Stimulated activated CD4-positive, alpha-beta T cell treated with anti-CD3 and anti-CD28 coated beads, TNF-alpha, amount 100 ng/mL, for 48 hours (primary cell): ENCODE results near the gene SLC25A15.
"Not testable (repeated sequence)": the region's sequence is repeated elsewhere in the genome, so short reads cannot be mapped to it uniquely, and the experiment has no call there.

ENCODE experiments used
- DNase-seq, 3 donors: peaks; one replicate each; pipeline ENCODE4 v3.0.0-alpha.2; 2020; ENCODE audit warnings: low read depth in 3 of 3

SLC25A15 gene

DNA sequence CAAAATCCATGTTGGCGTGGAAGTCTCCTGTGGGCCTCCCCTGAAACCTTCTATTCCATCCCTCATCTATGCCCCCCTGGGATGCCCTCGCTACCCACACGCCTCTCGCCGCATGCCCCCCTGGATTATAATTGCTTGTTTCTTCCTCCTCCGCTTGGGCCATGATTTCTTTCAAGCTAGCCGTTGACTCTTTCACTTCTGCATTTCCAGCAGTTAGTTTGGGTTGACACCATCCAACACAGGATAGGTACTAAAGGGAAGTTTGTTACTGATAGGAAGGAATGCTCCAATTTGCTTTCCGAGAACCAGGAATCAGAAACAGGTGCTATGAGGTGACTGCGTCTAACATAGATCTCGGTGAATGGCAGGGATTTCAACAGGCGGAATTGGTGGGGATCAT is 7.7 kb upstream of the SLC25A15 start:
- DNase-seq, result no peak

- DNase-seq, result not testable (repeated sequence)
Measured at GRCh38 chr13:40782971-40783370, 6.4 kb upstream of the SLC25A15 start.

DNA sequence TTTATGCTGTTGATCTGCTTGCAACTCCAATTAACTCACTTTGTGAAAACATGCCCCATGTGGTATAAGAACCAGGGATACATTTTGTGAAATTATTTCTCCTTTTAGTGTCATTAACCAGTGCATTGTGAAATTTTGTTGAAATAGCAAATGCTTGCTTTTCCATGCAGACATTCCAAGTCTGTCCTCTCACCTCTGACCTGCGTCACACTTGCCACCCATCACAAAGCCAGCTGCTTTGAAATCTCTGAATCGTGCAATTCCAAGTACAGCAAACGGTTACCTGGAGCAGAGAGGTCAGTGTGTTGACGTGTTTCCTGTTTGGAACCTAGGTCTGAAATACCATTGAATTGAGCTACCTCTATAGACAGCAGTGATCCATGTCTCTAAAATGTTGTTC is 4.9 kb upstream of the SLC25A15 start:
- no peak for DNase-seq

DNA sequence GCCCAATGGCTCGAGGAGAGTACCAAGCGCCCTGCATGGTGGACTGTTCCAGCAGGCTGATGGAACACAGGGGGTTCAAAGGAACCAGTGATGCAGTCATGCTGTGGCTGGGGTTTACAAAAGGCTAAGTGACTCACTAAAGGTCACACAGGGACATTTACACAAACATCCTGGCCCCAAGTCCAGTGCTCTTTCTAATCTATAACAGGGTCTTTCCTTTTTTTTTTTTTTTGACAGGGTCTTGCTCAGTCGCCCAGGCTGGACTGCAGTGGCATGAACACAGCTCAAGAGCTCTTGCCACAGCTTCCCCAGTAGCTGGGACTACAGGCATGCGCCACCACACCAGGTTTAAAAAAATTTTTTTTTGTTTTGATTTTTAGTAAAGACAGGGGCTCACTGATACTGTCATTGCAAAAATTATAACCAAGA is 2.8 kb upstream of the SLC25A15 start:
- DNase-seq, result no peak

DNA sequence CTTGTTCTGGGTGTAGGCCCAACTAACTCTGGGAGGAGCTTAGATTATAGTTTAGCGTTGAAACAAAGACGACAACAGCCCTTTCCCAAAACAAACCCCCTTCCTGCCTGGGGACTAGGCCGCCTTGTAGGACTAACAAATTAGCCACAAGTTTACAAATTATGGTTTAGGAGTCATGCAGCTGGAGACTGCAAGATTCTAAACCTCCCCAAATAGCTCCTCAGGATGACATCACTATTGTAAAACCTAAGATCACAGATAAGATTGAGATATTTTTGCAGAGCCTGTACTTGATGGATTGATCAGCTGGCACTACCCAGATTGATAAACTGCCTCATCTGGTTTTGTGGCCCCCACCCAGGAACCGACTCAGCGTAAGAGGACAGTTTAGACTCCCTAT is 2.3 kb upstream of the SLC25A15 start:
- no peak for DNase-seq

GRCh38 chr13:40788540-40789274 is 704 bp upstream of the SLC25A15 start:
- not testable (repeated sequence) for DNase-seq

GRCh38 chr13:40790154-40790616 is 774 bp downstream of the SLC25A15 start:
- no peak for DNase-seq

GRCh38 chr13:40792284-40793051 is 3.1 kb downstream of the SLC25A15 start:
- DNase-seq, result no peak

DNA sequence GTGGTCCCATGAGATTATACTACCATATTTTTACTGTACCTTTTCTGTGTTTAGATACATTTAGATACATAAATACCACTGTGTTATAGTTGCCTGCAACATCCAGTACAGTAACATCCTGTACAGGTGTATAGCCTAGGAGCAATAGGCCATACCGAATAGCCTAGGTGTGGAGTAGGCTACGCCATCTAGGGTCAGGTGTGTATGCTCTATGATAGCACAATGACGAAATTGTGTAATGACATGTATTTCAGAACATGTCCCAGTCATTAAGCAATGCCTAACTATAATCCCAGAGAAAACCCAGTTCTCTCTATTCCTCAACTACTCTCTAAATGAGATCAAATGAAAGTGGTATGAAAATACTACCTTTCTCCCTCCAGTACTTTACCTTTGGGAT is 3.9 kb downstream of the SLC25A15 start:
- DNase-seq, result no peak

- DNase-seq, result no peak
Measured at GRCh38 chr13:40794414-40795368, 5.3 kb downstream of the SLC25A15 start.

- DNase-seq, result no peak
Measured at GRCh38 chr13:40796649-40797048, 7.2 kb downstream of the SLC25A15 start.

DNA sequence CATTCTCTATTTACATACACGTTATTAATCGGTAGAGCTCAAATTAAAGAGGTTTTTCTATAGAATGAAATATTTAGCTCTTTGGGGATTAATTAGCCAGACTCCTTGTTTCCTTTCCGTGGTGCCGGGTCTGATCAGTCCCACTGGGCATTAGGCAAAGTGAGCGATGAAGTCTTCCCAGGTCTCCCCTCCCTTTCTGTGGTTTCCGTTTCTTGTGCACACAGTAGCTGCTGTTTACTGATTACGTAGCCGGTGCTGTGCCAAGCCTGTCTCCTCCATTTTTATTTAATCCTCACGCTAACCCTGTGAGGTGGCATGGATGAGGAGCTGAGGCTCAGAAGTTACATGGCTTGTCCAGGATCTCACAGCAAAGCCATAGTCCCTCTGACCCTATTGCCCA is 9.0 kb downstream of the SLC25A15 start:
- no peak for DNase-seq

GRCh38 chr13:40799508-40799907 is 10.1 kb downstream of the SLC25A15 start:
- DNase-seq, result no peak

DNA sequence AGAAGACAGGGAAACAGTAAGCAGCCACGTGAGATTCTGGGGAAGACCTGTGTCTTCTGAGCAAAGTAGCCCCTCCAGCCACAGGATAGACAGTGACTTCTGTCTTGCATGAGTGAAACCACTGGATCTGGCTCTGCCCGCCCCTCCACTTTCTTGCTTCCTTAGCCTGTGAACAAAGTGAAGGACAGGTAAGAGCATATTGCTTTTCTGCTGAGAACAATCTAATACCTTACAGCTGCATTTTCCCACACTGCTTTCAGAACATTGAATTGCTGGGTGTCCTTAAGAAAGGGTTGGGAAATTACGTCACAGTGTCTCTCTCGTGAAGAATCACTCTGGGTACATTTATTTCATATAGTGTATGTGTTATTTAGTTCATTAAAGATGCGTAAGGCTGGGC is 11.1 kb downstream of the SLC25A15 start:
- no peak for DNase-seq

DNA sequence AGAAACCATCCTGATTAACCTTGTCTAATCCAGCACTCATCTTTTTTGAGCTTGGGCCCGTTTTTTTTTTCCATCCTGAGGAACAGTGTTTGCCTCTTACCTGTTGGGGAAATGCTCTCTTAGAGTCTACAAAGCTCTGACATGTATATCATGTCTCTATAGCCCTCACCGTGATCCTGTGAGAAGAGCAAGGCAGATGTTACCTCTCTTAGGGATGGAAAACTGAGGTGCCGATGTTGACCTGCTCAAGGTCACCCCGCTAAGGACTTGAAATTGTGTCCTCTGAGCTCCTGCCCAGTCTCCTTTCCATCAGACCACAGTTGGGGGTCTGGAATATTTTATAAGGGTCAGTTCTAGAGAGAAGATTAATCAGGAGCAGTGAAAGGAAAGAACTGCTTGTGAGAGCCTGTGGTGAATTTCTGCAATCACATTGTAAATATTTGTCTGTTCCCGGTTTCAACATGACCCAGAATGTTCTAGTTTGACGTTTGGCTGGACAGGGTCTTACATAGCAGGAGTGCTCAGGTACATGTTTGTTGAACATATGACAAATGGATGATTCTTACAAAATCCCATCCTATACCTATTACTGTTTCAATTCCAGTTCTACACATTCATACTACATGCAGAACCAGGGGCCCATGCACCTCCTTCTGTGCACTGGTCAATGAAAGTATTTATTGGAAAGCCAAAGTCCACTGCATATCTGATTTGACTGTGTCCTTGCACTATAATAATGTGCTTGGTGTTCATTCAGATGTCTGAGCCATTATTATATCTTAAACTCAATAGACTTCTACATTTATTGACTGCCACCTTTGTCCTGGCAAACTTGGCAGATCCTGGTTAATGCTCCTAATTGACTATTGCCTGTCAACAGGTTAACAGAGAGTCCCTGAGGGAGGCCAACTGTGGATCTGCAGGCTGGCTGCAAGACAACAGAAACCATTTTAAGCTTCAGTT is 12.1 kb downstream of the SLC25A15 start:
- no peak for DNase-seq

DNA sequence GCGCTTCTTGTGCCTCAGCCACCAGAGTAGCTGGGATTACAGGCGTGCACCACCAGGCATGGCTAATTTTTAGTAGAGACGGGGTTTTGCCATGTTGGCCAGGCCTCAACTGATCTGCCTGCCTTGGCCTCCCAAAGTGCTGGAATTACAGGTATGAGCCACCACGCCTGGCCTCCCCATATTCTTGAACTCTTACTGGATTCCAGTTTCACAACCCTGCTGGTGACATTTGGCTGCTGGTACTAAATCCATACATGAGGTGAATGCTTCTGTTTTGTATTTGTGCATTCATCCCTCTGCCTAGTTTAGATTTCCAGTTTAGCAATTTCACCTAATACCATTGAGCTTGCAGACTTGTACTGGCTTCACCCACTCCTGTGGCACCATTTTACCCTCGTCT is 13.9 kb downstream of the SLC25A15 start:
- DNase-seq, result no peak

GRCh38 chr13:40806241-40806640 is 16.8 kb downstream of the SLC25A15 start:
- DNase-seq, result no peak

GRCh38 chr13:40809471-40809870 is 20.1 kb downstream of the SLC25A15 start:
- DNase-seq, result no peak

DNA sequence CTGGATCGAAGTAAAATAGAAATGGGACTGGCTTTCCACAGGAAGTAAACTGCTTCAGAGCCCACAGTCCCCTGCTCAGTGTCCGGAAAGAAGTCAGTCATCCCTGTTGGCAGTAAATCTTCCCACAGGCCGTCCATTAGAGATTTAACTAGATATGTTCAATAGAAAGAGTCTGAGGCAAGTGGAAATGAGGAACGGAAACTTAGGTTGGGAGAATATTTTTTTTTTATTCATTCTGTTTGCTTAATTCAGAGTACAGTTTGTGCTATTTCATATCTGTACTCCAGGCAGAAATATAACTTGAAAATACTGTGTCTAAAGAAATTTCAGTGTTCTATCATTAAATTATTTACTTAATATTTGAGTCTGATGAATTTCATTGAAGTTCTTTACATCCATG is 22.7 kb downstream of the SLC25A15 start:
- no peak for DNase-seq

DNA sequence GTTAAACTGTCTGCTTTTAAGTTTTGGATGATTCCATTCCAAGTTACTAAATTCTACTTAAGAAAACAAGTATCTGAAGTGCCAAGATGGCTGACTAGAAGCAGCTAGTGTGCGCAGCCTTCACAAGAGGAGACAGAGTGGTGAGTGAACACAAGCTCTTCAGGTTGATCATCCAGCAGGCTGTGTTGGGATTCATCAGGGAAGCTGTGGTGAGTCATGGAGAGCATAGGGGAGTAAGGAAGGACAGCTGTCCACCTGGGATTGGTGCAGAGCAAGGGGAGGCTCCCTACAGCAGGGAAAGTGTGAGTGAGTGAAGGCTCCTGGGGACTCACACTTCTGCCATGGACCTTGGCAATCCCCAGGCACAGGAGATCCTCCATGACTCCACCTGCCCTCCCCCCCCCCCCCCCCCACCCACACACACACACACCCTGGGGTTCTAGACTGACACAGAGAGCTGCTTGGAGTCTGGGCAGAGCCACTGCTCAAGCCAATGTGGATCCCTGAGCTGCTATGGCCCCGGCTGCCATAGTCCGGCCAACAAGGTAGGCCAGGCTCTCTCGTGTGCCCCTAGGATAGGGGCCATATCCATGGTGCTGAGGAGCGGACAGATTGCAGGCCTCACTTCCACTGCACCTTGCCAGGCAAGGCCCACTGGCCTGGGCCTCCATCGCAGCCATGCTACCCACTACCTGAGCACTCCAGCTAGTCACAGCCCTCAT is 23.5 kb downstream of the SLC25A15 start:
- DNase-seq, result no peak
